GM21717 (cell line): ENCODE measurements around the gene GAS6.
"Not testable (repeated sequence)": the region's sequence is repeated elsewhere in the genome, so short reads cannot be mapped to it uniquely, and the experiment has no call there.

Experiments used
- ATAC-seq: cut with Tn5 transposase; IDR thresholded peaks from one replicate; pipeline ENCODE4 v1.9.1; 2021; ENCODE audit warnings: mild to moderate bottlenecking, moderate library complexity; ENCODE audit not compliant: unreplicated experiment

GAS6 gene

GRCh38 chr13:113863524-113864272 is at the start of gene GAS6:
Gene GAS6, minus strand, starts transcription at chr13:113864076. Its CDS starts 156 bp downstream, at chr13:113863920.
- ATAC-seq = no peak

GRCh38 chr13:113913408-113913807 is 49.5 kb upstream of the GAS6 start:
- not testable (repeated sequence) for ATAC-seq

- ATAC-seq = no peak
Measured at GRCh38 chr13:113912596-113912995, 48.7 kb upstream of the GAS6 start.

- no peak for ATAC-seq
Measured at GRCh38 chr13:113907635-113908617, 44.0 kb upstream of the GAS6 start.

- no peak for ATAC-seq
Measured at GRCh38 chr13:113906571-113906970, 42.7 kb upstream of the GAS6 start.

DNA sequence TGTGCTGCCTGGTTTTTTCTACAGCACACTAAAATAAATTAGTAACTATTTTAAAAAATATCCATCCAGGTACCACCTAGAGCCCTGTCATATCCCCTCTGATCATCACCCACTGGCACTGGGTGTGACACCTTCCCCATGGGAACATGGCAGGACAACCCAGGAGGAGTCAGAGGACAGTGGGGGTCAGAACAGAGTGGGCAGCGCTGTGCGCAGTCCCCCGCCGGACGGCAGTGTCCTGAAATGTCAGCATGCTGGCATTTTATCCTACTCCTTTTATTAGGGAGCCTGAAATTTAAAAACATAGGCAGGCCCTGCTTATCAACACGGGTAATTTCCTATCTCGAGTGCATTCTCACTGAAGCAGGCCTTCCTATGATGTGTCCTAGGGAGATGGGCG is 42.1 kb upstream of the GAS6 start:
- no peak for ATAC-seq

GRCh38 chr13:113905018-113905417 is 41.1 kb upstream of the GAS6 start:
- ATAC-seq = no peak

DNA sequence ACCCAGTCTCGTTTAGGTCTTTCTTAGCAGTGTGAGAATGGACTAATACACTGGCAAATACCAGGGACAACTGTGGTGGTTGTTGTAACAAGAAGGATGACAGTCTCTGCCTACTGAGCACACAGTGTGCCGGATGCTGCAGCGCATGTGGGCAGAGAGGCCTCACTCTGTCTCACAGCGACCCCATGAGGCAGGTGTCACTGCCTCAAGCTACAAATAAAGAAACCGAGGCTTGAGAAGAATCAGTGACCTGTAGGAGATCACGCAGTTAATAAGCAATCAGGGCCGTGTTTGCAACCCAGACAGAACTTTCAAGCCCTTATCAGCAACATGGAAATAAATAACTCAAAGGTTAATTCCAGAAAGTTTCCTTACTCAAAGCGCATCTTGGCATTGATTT is 40.5 kb upstream of the GAS6 start:
- no peak for ATAC-seq

GRCh38 chr13:113903912-113904311 is 40.0 kb upstream of the GAS6 start:
- no peak for ATAC-seq

GRCh38 chr13:113902986-113903775 is 39.3 kb upstream of the GAS6 start:
- no peak for ATAC-seq

DNA sequence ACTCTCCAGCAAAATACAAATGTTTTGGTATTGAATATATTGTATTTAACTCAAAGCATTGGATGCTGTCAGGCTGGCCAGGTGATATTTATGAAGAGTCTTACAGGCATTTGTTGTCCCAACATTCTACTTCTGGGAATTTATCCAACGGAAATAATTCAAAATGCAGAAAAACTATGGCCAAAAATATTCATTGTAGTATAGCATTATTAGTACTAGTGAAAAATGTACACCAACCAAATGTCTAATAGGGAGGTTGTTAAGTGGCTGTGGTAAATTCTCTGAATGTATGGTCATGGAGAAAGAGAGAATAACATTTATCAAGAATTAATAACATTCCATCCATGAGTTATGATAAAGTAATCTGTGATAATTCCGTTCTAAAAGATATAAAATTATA is 38.6 kb upstream of the GAS6 start:
- no peak for ATAC-seq

GRCh38 chr13:113901642-113902041 is 37.8 kb upstream of the GAS6 start:
- ATAC-seq = no peak

DNA sequence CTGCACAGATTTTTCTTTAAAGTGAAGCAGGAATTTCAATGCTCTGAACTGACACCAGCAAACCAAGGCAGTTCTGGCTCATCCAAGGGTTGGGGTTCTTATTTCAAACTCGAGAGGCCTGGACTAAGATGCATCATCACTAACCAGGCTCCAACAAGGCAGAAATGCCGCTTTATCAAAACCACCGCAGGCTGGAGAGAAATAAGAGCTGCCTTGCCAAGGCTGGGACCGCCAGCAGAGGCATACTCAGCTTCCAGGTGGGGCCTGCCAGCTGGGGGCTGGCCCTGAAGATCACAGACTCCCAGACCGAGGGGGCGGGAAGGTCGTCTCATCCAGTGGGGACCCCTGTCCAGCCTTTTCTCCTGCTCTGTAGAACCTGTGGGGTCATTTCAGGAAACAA is 37.4 kb upstream of the GAS6 start:
- no peak for ATAC-seq

DNA sequence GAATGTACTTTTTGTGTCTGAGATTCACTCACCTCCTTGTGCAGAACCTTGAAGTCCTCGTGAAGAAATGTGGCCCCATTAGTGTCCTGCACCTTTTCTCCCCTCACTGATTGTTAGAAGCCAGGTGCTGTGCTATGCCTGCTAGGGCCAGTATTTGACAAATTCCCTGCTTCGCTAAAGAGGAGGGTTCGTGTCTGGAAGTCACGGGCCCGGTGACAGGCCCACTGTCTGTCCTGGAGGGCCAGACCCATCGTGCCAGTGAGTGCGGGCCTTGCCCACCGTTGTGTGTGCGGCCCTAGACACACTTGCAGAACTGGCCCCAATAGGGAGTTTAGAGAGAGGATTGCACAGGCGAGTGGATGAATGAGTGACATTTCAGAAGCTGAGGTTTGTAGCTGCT is 36.8 kb upstream of the GAS6 start:
- ATAC-seq = no peak

DNA sequence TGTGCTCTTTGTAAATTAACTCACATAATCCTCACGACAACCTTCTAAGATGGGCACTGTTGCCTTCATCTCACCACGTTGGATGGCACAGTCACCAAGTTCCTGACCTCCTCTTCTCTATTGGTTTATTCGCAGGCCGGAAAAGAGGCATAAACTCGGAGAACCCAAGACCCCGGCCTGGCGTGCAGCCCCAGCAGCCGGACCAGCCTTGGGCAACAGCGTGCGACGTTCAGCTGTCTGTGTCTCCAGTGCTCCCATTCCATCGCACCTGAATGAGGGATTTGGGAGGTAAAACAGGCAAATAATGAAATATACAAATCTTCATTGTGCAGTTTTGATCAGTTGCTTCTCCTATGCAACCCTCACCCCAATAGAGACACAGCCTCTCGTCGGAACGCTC is 34.5 kb upstream of the GAS6 start:
- no peak for ATAC-seq

- ATAC-seq = no peak
Measured at GRCh38 chr13:113897966-113898365, 34.1 kb upstream of the GAS6 start.

- ATAC-seq = no peak
Measured at GRCh38 chr13:113897161-113897560, 33.3 kb upstream of the GAS6 start.

DNA sequence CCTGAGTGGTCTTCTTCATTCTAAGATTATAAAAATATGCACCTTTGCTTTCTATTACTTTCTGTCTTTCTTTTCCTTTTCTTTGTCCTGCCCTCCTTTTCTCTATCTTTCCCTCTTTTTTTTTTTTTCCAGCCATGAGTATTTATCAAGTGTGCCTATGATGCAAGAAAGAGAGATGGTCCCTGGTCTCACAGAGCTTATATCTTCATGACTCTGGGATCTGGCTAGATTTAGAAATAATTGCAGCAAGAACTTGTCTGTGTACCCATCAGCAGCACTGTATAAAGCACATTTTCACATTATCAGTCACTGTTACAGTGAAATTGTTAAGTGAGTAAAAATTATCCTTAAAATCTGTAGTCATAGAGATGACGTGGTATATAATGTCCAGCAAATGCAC is 31.6 kb upstream of the GAS6 start:
- ATAC-seq = no peak

DNA sequence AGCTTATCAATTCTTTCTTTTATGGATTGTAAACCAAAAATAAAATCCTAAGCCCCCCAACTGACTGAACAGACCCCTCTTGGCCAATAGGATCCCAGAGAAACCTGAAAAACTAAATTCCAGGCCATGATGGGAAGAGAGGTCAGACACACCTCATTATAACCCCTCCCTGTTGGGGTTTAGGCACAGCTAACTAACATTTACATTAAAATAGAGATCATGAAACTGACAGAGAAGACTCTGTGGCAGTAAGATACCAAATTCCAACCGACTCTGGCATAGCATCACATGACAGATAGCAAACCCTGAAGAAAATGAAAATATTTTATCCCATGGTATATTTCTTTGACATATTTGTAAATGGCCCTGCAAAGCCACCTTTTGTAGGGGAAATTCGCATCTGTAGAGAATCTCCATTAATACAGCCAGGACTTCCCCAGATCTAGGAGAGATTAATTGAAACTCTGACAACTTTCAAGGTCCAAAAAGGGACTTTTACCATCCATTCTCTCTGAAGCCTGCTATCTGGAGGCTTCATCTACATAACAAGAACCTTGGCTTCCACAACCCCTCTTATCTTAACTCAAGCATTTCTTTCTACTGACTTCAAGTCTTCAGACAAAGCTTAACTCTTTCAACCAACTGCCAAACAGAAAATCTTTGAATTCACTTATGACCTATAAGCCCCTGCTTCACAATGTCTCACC is 27.1 kb upstream of the GAS6 start:
- ATAC-seq = no peak

- no peak for ATAC-seq
Measured at GRCh38 chr13:113889467-113889866, 25.6 kb upstream of the GAS6 start.
